K562 (cell line): ENCODE measurements around the gene PRDX4.

Experiments
- ELK1 ChIP-seq: sonication (generic); formaldehyde crosslinking; IDR thresholded peaks from 2 replicates; pipeline ENCODE4 v1.8.1; 2022; ENCODE audit warnings: missing genetic modification reagents
- EZH2 ChIP-seq: IDR thresholded peaks from 2 replicates; pipeline ENCODE4 v1.6.1; 2012; ENCODE audit warnings: low read depth, mild to moderate bottlenecking, inconsistent platforms, low read length, borderline replicate concordance
- HCFC1 ChIP-seq: IDR thresholded peaks from 2 replicates; pipeline ENCODE4 v1.6.1; 2012; ENCODE audit warnings: low read depth, low read length, improper control_type of control experiment
- MBD2 ChIP-seq: sonication (generic); IDR thresholded peaks from 2 replicates; pipeline ENCODE4 v1.6.1; 2016; ENCODE audit warnings: low read depth, borderline replicate concordance
- NFE2 ChIP-seq: IDR thresholded peaks from 2 replicates; pipeline ENCODE4 v1.6.1; 2014; ENCODE audit warnings: antibody characterized with exemption, low read depth
- REST ChIP-seq, 2 experiments: fragments of 450-650 bp; formaldehyde crosslinking in 1 of 2; IDR thresholded peaks; 2 replicates each; pipeline versions ENCODE4 v1.4.0 to v1.6.1; 2014 to 2020; ENCODE audit warnings: mild to moderate bottlenecking in 2 of 2, borderline replicate concordance in 1 of 2, low read depth in 1 of 2
- SMARCB1 ChIP-seq: IDR thresholded peaks from 2 replicates; pipeline ENCODE4 v1.6.1; 2011; ENCODE audit warnings: improper control_type of control experiment, low read depth; ENCODE audit not compliant: insufficient read length
- ZBTB9 ChIP-seq: fragments of 450-650 bp; formaldehyde crosslinking; IDR thresholded peaks from 2 replicates; pipeline ENCODE4 v1.4.0; 2020; ENCODE audit warnings: mild to moderate bottlenecking, moderate library complexity
- ZNF431 ChIP-seq: sonication (generic); formaldehyde crosslinking; IDR thresholded peaks from 2 replicates; pipeline ENCODE4 v1.8.0; 2022; ENCODE audit warnings: mild to moderate bottlenecking, missing genetic modification reagents
- ZNF57 ChIP-seq: fragments of 450-650 bp; formaldehyde crosslinking; IDR thresholded peaks from 2 replicates; pipeline ENCODE4 v1.4.0; 2020; ENCODE audit warnings: mild to moderate bottlenecking, moderate library complexity

GRCh38 chrX:23668335-23668734 lies 1.0 kb downstream of the PRDX4 start:
- TF ChIP-seq ZNF431 (CRISPR knock-in tag) (no peak), ZBTB9 (CRISPR knock-in tag) (no peak), MBD2 (no peak), NFE2 (no peak), SMARCB1 (no peak), EZH2 (no peak), ELK1 (CRISPR knock-in tag) (no peak), ZNF57 (CRISPR knock-in tag) (no peak), HCFC1 (no peak), REST (IDR thresholded peaks at IDR 0.05; ENCODE audit: borderline replicate concordance) (no peak), REST (CRISPR knock-in tag; IDR thresholded peaks at IDR 0.05; ENCODE audit: low read depth) (no peak)
